Measurements from ENCODE around the gene PPP2R2B. TPM values are rescaled to one million over a fixed set of nuclear protein-coding genes. Genes with fewer than 3 reads are reported as not detected.

Gene PPP2R2B
- total RNA-seq, 1 experiment from 2014 or later: 20.3 TPM

DNA sequence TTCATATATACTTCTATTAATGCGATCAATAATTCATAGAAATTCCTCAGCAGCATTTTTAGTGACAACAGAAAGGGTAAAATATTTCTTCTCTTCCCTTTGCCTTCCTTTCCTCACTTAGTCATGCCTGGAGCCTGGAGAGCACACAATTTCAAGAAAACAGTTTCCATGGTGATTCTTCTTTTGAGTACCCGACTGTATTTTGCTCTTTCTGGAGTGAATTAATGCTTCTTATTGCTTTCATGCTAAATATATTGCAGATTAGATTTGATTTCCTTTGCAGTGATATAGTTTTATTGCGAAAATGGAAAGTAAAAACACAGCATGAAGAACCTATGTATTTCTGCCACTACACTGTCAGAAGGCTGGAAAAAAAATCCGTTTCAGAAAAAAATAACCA is 153.5 kb downstream of the PPP2R2B start (continued):
- TF ChIP-seq, protein P1, sequence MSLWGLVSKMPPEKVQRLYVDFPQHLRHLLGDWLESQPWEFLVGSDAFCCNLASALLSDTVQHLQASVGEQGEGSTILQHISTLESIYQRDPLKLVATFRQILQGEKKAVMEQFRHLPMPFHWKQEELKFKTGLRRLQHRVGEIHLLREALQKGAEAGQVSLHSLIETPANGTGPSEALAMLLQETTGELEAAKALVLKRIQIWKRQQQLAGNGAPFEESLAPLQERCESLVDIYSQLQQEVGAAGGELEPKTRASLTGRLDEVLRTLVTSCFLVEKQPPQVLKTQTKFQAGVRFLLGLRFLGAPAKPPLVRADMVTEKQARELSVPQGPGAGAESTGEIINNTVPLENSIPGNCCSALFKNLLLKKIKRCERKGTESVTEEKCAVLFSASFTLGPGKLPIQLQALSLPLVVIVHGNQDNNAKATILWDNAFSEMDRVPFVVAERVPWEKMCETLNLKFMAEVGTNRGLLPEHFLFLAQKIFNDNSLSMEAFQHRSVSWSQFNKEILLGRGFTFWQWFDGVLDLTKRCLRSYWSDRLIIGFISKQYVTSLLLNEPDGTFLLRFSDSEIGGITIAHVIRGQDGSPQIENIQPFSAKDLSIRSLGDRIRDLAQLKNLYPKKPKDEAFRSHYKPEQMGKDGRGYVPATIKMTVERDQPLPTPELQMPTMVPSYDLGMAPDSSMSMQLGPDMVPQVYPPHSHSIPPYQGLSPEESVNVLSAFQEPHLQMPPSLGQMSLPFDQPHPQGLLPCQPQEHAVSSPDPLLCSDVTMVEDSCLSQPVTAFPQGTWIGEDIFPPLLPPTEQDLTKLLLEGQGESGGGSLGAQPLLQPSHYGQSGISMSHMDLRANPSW (CRISPR knock-in tag; conservative IDR thresholded peaks at IDR 0.05; ENCODE audit: low read depth): no peak
- TF ChIP-seq ATF3 (CRISPR knock-in tag; conservative IDR thresholded peaks at IDR 0.05): no peak
- TF ChIP-seq CREM (CRISPR knock-in tag; IDR thresholded peaks at IDR 0.05): no peak
- TF ChIP-seq PRRX2 (CRISPR knock-in tag; IDR thresholded peaks at IDR 0.05): no peak
- no peak for TF ChIP-seq SMAD4 (CRISPR knock-in tag; IDR thresholded peaks at IDR 0.05)
- TF ChIP-seq ARID4B (CRISPR knock-in tag; IDR thresholded peaks at IDR 0.05; ENCODE audit: borderline replicate concordance): no peak

DNA sequence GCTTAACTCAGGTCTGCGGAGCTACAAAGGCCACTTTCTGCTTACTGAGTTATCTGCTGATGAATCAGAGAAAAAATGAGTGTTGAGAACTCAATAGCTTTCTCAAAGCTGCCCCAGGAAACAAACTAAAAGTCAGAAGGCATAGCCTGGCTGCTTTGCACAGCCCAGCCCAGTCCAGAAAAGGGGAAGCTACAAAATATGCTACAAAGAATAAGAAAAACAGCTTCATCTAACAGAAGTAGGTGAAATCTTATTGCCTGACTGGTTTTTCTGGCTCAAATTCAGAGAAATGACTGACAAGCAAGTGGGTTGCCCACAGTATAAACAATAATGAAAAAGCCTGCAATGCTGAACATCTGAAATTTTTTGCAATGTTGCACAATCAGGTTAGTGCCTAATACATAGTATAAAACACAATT is 156.2 kb downstream of the PPP2R2B start:
- no peaks in the 10 kb centered on the region for H3K36me3 Mint-ChIP-seq
- H3K27ac Mint-ChIP-seq: no peak overlapping the region
- ChIA-PET CTCF (no interaction called here), POLR2A (no interaction called here)
- DNase-seq (ENCODE audit: low spot score) (no peak), ATAC-seq (no peak)
- H3K4me3 Mint-ChIP-seq: no peak overlapping the region
- no peaks in the 10 kb centered on the region for H3K27me3 Mint-ChIP-seq (ENCODE audit: low read depth)
- peaks cover 10% of the 10 kb centered on the region for H3K4me1 Mint-ChIP-seq
- no peaks in the 10 kb centered on the region for H3K9me3 Mint-ChIP-seq
- TF ChIP-seq IRF2 (CRISPR knock-in tag; IDR thresholded peaks at IDR 0.05; ENCODE audit: borderline replicate concordance, low read depth): no peak
- no peak for TF ChIP-seq CREB1 (CRISPR knock-in tag; IDR thresholded peaks at IDR 0.05)
- no peak for TF ChIP-seq ZNF671 (CRISPR knock-in tag; IDR thresholded peaks at IDR 0.05)
- no peak for TF ChIP-seq EMX1 (CRISPR knock-in tag; IDR thresholded peaks at IDR 0.05)
- no peak for TF ChIP-seq ZNF423 (CRISPR knock-in tag; IDR thresholded peaks at IDR 0.05)
- TF ChIP-seq, protein P2, sequence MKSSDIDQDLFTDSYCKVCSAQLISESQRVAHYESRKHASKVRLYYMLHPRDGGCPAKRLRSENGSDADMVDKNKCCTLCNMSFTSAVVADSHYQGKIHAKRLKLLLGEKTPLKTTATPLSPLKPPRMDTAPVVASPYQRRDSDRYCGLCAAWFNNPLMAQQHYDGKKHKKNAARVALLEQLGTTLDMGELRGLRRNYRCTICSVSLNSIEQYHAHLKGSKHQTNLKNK (CRISPR knock-in tag; IDR thresholded peaks at IDR 0.05): no peak

DNA sequence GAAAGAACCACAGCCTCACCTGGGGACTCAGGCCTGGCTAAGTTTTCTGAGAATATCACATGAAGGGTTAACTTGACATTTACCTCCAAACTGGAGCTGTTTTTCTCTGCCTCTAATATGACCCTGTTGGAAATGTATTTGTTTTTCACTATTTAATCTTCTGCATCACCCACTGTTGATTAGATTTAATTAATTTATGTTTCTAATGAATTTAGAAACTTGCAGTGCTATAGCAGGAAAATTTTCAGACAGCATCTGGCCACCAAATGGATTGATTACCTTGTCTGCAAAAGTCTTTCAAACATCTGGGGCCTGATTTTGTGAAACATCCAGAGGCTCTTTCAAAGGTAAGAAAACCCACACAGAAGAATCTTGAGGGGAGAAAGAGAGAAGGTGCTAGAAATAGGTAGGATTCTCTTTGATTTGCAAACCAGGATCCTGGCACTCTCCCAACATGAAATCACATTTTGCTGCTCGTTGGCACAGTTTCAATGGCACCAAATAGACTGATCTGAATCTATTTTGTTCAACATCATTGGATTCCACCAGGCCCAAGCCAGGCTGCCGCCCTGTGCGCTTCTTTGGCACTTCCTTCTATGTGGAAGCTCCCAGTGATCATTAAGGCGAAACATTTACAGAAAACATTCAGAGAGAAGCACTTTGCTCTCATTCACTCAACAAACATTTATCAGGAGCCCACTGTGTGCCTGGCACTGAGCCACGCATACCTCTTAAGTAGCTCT is 157.3 kb downstream of the PPP2R2B start:
- Mint-ChIP-seq H3K27ac (no peak overlapping the region), H3K27me3 (ENCODE audit: low read depth) (no peaks in the 10 kb centered on the region), H3K4me3 (no peak overlapping the region), H3K9me3 (no peaks in the 10 kb centered on the region), H3K36me3 (no peaks in the 10 kb centered on the region), H3K4me1 (0 out of 2 replicates have a peak, but pooled peaks cover 2% of the 10 kb centered on the region)
- ChIA-PET POLR2A (no interaction called here), CTCF (interaction anchor here (1.1 kb wide), 1 partner anchor 183 kb away, joined by 3 read pairs; no protein-coding TSS in a partner anchor)
- ATAC-seq (no peak), DNase-seq (ENCODE audit: low spot score) (no peak)
- TF ChIP-seq ZBTB21 (CRISPR knock-in tag; IDR thresholded peaks at IDR 0.05; ENCODE audit: borderline replicate concordance) (no peak), IRF2 (CRISPR knock-in tag; IDR thresholded peaks at IDR 0.05; ENCODE audit: borderline replicate concordance, low read depth) (no peak), ESRRA (CRISPR knock-in tag; IDR thresholded peaks at IDR 0.05; ENCODE audit: borderline replicate concordance) (no peak), NFATC4 (CRISPR knock-in tag; IDR thresholded peaks at IDR 0.05) (no peak), TEAD4 (CRISPR knock-in tag; IDR thresholded peaks at IDR 0.05) (no peak), ZNF138 (CRISPR knock-in tag; conservative IDR thresholded peaks at IDR 0.05) (no peak), ZNF232 (CRISPR knock-in tag; IDR thresholded peaks at IDR 0.05) (no peak), ZNF416 (CRISPR knock-in tag; IDR thresholded peaks at IDR 0.05) (no peak), ZNF317 (CRISPR knock-in tag; IDR thresholded peaks at IDR 0.05; ENCODE audit: borderline replicate concordance, low read depth) (no peak), TCF7 (CRISPR knock-in tag; IDR thresholded peaks at IDR 0.05; ENCODE audit: low read depth) (no peak), ERG (CRISPR knock-in tag; IDR thresholded peaks at IDR 0.05) (no peak), MAX (CRISPR knock-in tag; IDR thresholded peaks at IDR 0.05) (no peak), HMGA2 (CRISPR knock-in tag; IDR thresholded peaks at IDR 0.05) (no peak)
